Measurements from ENCODE around the gene MRC2. TPM values are rescaled to one million over a fixed set of nuclear protein-coding genes. Genes with fewer than 3 reads are reported as not detected.

Gene MRC2
- total RNA-seq, 1 experiment from 2014 or later = 12.3 TPM

- intact Hi-C loops (cut with micrococcal nuclease) = no loop called here
- ChIA-PET POLR2A (no interaction called here), CTCF (no interaction called here)
- Mint-ChIP-seq H3K36me3 (ENCODE audit: insufficient read depth, unreplicated experiment) (peaks cover 40% of the 10 kb centered on the region), H3K9me3 (ENCODE audit: unreplicated experiment) (no peaks in the 10 kb centered on the region), H3K27me3 (ENCODE audit: insufficient read depth, unreplicated experiment) (no peaks in the 10 kb centered on the region), H3K27ac (ENCODE audit: low read depth, unreplicated experiment) (no peak overlapping the region), H3K4me1 (ENCODE audit: insufficient read depth, unreplicated experiment) (no peaks in the 10 kb centered on the region), H3K4me3 (ENCODE audit: unreplicated experiment) (no peak overlapping the region)
- no TSS peak for BruUV-seq (replicated peaks)
- DNase-seq (ENCODE audit: unreplicated experiment) = no peak
- TF ChIP-seq CTCF (IDR thresholded peaks at IDR 0.05; ENCODE audit: unreplicated experiment) = no peak
Measured at GRCh38 chr17:62618647-62619416, 8.6 kb upstream of the MRC2 start.

GRCh38 chr17:62619417-62620155, 7.9 kb upstream of the MRC2 start:
- Mint-ChIP-seq H3K4me1 (ENCODE audit: insufficient read depth, unreplicated experiment) (no peaks in the 10 kb centered on the region), H3K27ac (ENCODE audit: low read depth, unreplicated experiment) (no peak overlapping the region), H3K9me3 (ENCODE audit: unreplicated experiment) (no peaks in the 10 kb centered on the region), H3K4me3 (ENCODE audit: unreplicated experiment) (no peak overlapping the region), H3K36me3 (ENCODE audit: insufficient read depth, unreplicated experiment) (peaks cover 38% of the 10 kb centered on the region), H3K27me3 (ENCODE audit: insufficient read depth, unreplicated experiment) (no peaks in the 10 kb centered on the region)
- intact Hi-C loops (cut with micrococcal nuclease) = no loop called here
- BruUV-seq (replicated peaks) = no TSS peak
- CTCF ChIA-PET = no interaction called here
- POLR2A ChIA-PET = no interaction called here
- no peak for DNase-seq (ENCODE audit: unreplicated experiment)
- no peak for TF ChIP-seq CTCF (IDR thresholded peaks at IDR 0.05; ENCODE audit: unreplicated experiment)

DNA sequence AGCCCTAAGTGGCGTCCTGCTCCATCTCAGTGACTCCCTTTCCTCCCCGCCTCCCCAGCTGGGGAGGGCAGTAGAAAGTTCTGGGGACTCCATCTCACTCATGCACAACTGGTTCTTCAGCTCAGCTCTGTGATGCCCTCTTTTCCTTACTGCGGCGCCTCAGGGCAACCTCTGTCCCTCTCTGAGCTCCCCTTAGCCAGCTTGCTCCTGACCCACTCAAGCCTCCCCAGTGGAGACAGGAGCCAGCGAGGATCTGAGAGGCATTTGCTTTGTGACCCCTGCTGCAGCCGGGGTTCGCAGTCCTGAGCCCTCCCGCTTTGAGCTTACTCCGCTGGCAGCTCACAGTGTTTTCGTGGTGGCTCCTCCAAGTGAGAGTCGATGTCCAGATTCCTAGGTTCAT, 6.2 kb upstream of the MRC2 start:
- ChIA-PET CTCF (no interaction called here), POLR2A (no interaction called here)
- intact Hi-C loops (cut with micrococcal nuclease) = no loop called here
- Mint-ChIP-seq H3K36me3 (ENCODE audit: insufficient read depth, unreplicated experiment) (peaks cover 21% of the 10 kb centered on the region), H3K27ac (ENCODE audit: low read depth, unreplicated experiment) (no peak overlapping the region), H3K4me3 (ENCODE audit: unreplicated experiment) (no peak overlapping the region), H3K4me1 (ENCODE audit: insufficient read depth, unreplicated experiment) (no peaks in the 10 kb centered on the region), H3K9me3 (ENCODE audit: unreplicated experiment) (no peaks in the 10 kb centered on the region), H3K27me3 (ENCODE audit: insufficient read depth, unreplicated experiment) (no peaks in the 10 kb centered on the region)
- BruUV-seq (replicated peaks) = no TSS peak
- DNase-seq (ENCODE audit: unreplicated experiment) = no peak
- no peak for TF ChIP-seq CTCF (IDR thresholded peaks at IDR 0.05; ENCODE audit: unreplicated experiment)

DNA sequence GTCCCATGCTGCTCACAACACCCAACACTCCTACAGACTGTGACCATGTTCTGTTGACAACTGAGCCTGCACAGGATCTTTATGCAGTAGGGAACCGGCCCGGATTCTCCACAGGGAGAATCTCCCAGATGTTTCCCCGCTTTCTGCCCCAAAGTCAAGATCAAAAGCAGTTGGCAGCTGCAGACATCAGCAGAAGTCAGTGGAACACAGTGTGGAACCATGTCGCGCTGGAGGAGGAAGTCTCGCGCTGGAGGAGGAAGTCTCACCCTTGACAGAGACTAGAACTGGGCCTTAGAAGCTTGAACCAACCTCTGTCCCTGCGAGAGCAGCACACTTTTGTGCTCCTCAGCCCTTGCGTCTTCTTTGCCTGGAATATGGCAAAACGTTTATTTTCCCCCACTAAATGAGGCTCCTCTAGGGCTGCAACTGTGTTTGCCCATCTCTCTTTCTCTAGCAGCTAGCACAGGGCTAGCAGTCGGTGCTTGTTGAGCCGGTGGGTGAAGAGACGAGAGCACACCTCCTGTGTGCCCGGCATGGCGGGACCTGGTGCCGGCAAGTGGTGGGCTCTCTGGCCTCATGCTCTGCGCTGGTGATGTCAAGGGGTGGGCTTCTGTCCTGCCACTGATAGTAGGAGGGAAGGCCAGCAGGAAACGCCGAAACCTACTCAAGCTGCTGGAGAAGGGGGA, 2.1 kb upstream of the MRC2 start:
- Mint-ChIP-seq H3K27me3 (ENCODE audit: insufficient read depth, unreplicated experiment) (no peaks in the 10 kb centered on the region), H3K27ac (ENCODE audit: low read depth, unreplicated experiment) (no peak overlapping the region), H3K36me3 (ENCODE audit: insufficient read depth, unreplicated experiment) (peaks cover 12% of the 10 kb centered on the region), H3K4me3 (ENCODE audit: unreplicated experiment) (no peak overlapping the region), H3K4me1 (ENCODE audit: insufficient read depth, unreplicated experiment) (peaks cover 14% of the 10 kb centered on the region), H3K9me3 (ENCODE audit: unreplicated experiment) (no peaks in the 10 kb centered on the region)
- intact Hi-C loops (cut with micrococcal nuclease) = no loop called here
- CTCF ChIA-PET = no interaction called here
- DNase-seq (ENCODE audit: unreplicated experiment) = no peak
- POLR2A ChIA-PET = interaction anchor here (0.8 to 1.2 kb wide), 2 partner anchors 15 to 46 kb away, joined by 3 to 4 read pairs; no protein-coding TSS in a partner anchor
- BruUV-seq (replicated peaks) = no TSS peak
- no peak for TF ChIP-seq CTCF (IDR thresholded peaks at IDR 0.05; ENCODE audit: unreplicated experiment)

Data from MCF 10A (cell line).